ENCODE measurements around the gene SACM1L. TPM values are rescaled to one million over a fixed set of nuclear protein-coding genes. Genes with fewer than 3 reads are reported as not detected.
A peak's percentile ranks its signal among the peaks of the same experiment; 100 is the strongest.

Gene SACM1L
- total RNA-seq, 1 experiment from 2014 or later: 51.0 TPM

DNA sequence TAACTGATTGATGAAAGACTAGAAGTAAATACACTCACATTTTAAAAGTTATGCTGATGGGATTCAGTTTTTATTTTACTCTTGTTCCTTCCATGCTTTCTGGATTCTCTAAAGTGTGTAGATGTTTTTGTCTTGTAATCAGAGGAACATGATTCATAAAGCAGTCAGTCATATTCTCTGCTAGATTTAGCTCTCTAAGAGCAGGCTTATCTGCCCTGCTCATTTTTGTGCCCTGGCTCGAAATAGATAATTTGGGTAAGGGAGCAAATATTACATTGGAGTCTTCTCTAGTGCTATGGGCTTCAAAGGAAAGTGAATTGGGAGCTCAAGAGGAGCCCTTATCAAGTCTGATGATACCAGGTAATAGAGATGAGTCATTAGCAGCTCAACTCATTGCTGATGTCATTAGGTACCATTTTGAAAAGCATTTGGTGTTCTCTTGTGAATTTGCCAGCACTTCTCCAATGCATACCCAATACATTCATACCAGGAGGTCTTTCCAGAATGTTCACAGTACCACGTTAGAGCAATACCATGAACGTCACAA, 27.7 kb downstream of the SACM1L start:
- Histone ChIP-seq H3K9me3 (no peaks in the 10 kb centered on the region), H3K4me3 (ENCODE audit: low read depth, low read length) (no peak overlapping the region), H3K4me1 (no peaks in the 10 kb centered on the region), H3K27me3 (replicated peaks; ENCODE audit: control insufficient read depth, insufficient read depth, low read length) (no peaks in the 10 kb centered on the region), H3K36me3 (ENCODE audit: control insufficient read depth, insufficient read depth, low read length) (no peaks in the 10 kb centered on the region)
- Mint-ChIP-seq H3K27ac (ENCODE audit: unreplicated experiment) (peak overlapping the region; percentile 42), H3K27me3 (ENCODE audit: insufficient read depth, unreplicated experiment) (no peaks in the 10 kb centered on the region), H3K4me3 (ENCODE audit: unreplicated experiment) (no peak overlapping the region), H3K36me3 (ENCODE audit: insufficient read depth, unreplicated experiment) (peaks cover 28% of the 10 kb centered on the region), H3K4me1 (ENCODE audit: low read depth, unreplicated experiment) (no peaks in the 10 kb centered on the region), H3K9me3 (ENCODE audit: unreplicated experiment) (no peaks in the 10 kb centered on the region)
- POLR2A ChIA-PET: no interaction called here
- TF ChIP-seq, protein P1, sequence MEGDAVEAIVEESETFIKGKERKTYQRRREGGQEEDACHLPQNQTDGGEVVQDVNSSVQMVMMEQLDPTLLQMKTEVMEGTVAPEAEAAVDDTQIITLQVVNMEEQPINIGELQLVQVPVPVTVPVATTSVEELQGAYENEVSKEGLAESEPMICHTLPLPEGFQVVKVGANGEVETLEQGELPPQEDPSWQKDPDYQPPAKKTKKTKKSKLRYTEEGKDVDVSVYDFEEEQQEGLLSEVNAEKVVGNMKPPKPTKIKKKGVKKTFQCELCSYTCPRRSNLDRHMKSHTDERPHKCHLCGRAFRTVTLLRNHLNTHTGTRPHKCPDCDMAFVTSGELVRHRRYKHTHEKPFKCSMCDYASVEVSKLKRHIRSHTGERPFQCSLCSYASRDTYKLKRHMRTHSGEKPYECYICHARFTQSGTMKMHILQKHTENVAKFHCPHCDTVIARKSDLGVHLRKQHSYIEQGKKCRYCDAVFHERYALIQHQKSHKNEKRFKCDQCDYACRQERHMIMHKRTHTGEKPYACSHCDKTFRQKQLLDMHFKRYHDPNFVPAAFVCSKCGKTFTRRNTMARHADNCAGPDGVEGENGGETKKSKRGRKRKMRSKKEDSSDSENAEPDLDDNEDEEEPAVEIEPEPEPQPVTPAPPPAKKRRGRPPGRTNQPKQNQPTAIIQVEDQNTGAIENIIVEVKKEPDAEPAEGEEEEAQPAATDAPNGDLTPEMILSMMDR (IDR thresholded peaks at IDR 0.05; ENCODE audit: insufficient read depth in 1 of 2, low read depth in 1 of 2, low read length in 1 of 2, severe bottlenecking in 1 of 2, unreplicated experiment in 1 of 2): no peak
- intact Hi-C loops (cut with micrococcal nuclease; ENCODE audit: unreplicated experiment): no loop called here
- no peak for DNase-seq
- TSS peak; percentile 10 for BruUV-seq (replicated peaks)
- CTCF ChIA-PET: no interaction called here

DNA sequence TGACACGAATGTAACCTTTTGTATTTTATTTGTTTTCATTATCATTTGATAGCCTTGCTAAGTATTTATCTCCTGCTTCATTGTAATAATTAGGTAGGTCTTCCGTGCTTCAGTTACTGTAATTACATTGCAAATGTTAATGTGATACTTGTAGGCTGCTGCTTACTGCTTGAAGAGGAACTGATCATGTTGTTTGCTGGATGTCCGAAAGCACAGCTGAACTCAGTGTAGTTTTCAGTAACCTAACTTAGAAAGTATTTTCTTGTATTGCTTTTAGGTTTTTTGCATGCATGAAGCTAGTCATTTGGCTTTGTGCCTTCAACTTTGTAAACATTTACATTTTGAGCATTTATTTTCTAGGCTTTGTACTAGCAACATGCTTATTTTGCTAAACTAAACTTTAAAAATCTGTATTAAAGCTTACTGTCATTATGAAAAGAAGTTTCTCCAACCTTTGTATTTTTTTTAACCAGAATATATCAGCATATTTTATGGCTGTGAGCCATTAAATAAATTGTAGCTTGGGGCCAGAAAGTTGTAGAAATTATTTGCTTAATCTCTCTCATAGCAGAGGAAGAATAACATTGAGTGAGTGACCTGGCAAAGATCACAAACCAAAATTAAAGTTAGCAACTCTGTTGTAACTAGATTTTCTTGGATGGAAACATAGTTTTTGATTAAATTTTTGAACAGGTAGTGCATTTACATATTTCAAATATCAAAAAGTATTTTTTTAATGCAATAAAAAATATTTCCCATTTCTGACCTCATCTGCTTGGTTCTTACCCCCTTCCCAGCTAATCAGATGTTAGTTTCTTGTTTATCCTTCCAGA, 30.7 kb downstream of the SACM1L start:
- H3K4me1 Mint-ChIP-seq (ENCODE audit: low read depth, unreplicated experiment): no peaks in the 10 kb centered on the region
- H3K4me3 Mint-ChIP-seq (ENCODE audit: unreplicated experiment): no peak overlapping the region
- no peak overlapping the region for H3K27ac Mint-ChIP-seq (ENCODE audit: unreplicated experiment)
- CTCF ChIA-PET: no interaction called here
- peaks cover 38% of the 10 kb centered on the region for H3K36me3 Mint-ChIP-seq (ENCODE audit: insufficient read depth, unreplicated experiment)
- Histone ChIP-seq H3K27me3 (replicated peaks; ENCODE audit: control insufficient read depth, insufficient read depth, low read length) (no peaks in the 10 kb centered on the region), H3K4me1 (no peaks in the 10 kb centered on the region), H3K36me3 (ENCODE audit: control insufficient read depth, insufficient read depth, low read length) (no peaks in the 10 kb centered on the region; the same call in 1 of the 2 replicates), H3K4me3 (ENCODE audit: low read depth, low read length) (no peak overlapping the region), H3K9me3 (no peaks in the 10 kb centered on the region)
- TF ChIP-seq, protein P1 (IDR thresholded peaks at IDR 0.05; ENCODE audit: insufficient read depth in 1 of 2, low read depth in 1 of 2, low read length in 1 of 2, severe bottlenecking in 1 of 2, unreplicated experiment in 1 of 2): no peak
- no TSS peak for BruUV-seq (replicated peaks)
- no peaks in the 10 kb centered on the region for H3K27me3 Mint-ChIP-seq (ENCODE audit: insufficient read depth, unreplicated experiment)
- intact Hi-C loops (cut with micrococcal nuclease; ENCODE audit: unreplicated experiment): no loop called here
- POLR2A ChIA-PET: no interaction called here
- no peaks in the 10 kb centered on the region for H3K9me3 Mint-ChIP-seq (ENCODE audit: unreplicated experiment)
- no peak for DNase-seq

DNA sequence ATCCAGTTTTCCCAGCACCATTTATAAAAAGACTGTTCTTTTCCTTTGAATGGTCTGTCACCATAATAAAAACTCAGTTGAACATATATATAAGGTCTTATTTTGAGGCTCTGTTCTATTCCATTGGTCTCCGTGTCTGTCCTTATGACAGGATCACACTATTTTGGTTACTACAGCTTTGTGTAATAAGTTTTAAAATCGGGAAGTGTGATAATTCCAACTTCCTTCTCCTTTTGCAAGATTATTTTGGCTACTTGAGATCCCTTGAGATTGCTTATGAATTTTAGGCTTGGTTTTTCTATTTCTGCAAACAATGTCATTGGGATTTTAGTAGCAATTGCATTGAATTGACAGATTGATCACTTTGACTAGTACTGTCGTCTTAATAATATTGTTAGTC, 35.7 kb downstream of the SACM1L start:
- Histone ChIP-seq H3K36me3 (ENCODE audit: control insufficient read depth, insufficient read depth, low read length) (no peaks in the 10 kb centered on the region; the same call in 1 of the 2 replicates), H3K9me3 (no peaks in the 10 kb centered on the region), H3K27me3 (replicated peaks; ENCODE audit: control insufficient read depth, insufficient read depth, low read length) (no peaks in the 10 kb centered on the region), H3K4me1 (no peaks in the 10 kb centered on the region), H3K4me3 (ENCODE audit: low read depth, low read length) (no peak overlapping the region)
- peaks cover 45% of the 10 kb centered on the region for H3K36me3 Mint-ChIP-seq (ENCODE audit: insufficient read depth, unreplicated experiment)
- H3K27me3 Mint-ChIP-seq (ENCODE audit: insufficient read depth, unreplicated experiment): no peaks in the 10 kb centered on the region
- no peak for DNase-seq
- H3K4me3 Mint-ChIP-seq (ENCODE audit: unreplicated experiment): no peak overlapping the region
- H3K9me3 Mint-ChIP-seq (ENCODE audit: unreplicated experiment): no peaks in the 10 kb centered on the region
- no peak overlapping the region for H3K27ac Mint-ChIP-seq (ENCODE audit: unreplicated experiment)
- POLR2A ChIA-PET: no interaction called here
- BruUV-seq (replicated peaks): no TSS peak
- intact Hi-C loops (cut with micrococcal nuclease; ENCODE audit: unreplicated experiment): no loop called here
- TF ChIP-seq, protein P1 (IDR thresholded peaks at IDR 0.05; ENCODE audit: insufficient read depth in 1 of 2, low read depth in 1 of 2, low read length in 1 of 2, severe bottlenecking in 1 of 2, unreplicated experiment in 1 of 2): no peak
- no peaks in the 10 kb centered on the region for H3K4me1 Mint-ChIP-seq (ENCODE audit: low read depth, unreplicated experiment)
- CTCF ChIA-PET: no interaction called here

All from Caco-2 (cell line).